Gastrocnemius medialis (tissue), 4 donors: ENCODE data around the gene ZC3H12D.

ENCODE experiments used
- CTCF ChIP-seq, 5 experiments: fragments of 450-650 bp in 3 of 5; fragments of 200-600 bp in 2 of 5; sonication (generic) in 2 of 5; IDR thresholded peaks in 4 of 5; conservative IDR thresholded peaks in 1 of 5; 1 replicate in 4 of 5; 2 replicates in 1 of 5; pipeline ENCODE4 v1.5.1; 2016 to 2019; ENCODE audit warnings: antibody characterized with exemption in 5 of 5, mild to moderate bottlenecking in 3 of 5, moderate library complexity in 3 of 5
- POLR2A ChIP-seq, 2 donors: fragments of 450-650 bp; IDR thresholded peaks; one replicate each; pipeline ENCODE4 v1.6.1; 2017; ENCODE audit warnings: antibody characterized with exemption in 2 of 2, mild to moderate bottlenecking in 2 of 2, moderate library complexity in 2 of 2

DNA sequence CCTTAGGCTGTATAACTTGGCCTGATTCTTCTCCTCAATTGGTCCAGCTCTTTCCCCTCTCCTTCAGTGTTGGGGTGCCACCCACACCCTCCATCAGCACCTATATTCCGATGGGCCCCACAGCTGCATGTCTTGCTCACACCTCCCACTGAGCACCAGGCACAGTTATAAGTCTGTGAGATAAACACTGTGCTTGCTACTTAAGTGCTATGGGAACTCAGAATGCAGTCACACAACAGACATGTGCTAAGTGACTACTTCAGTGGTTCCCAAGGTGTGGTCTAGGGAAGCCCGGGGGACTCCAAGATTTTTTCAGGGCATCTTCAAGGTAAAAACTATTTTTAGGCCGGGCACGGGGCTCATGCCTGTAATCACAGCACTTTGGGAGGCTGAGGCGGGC, 7.3 kb downstream of the ZC3H12D start:
- no peak for TF ChIP-seq CTCF (IDR thresholded peaks at IDR 0.05 in 4 of 5, conservative IDR thresholded peaks at IDR 0.05 in 1 of 5)
- TF ChIP-seq POLR2A (IDR thresholded peaks at IDR 0.05), result no peak
